PC-3 (cell line): Measurements from ENCODE around the gene GALNT14. TPM values are rescaled to one million over a fixed set of nuclear protein-coding genes. Genes with fewer than 3 reads are reported as not detected.

Experiments used
- ATAC-seq: fragments of 200-7000 bp; cut with Tn5 transposase; 2 replicates; pipeline ENCODE4 v1.9.1; 2020; ENCODE audit warnings: mild to moderate bottlenecking, moderate library complexity
- BruUV-seq: library from RNA; stranded (reverse); fragments of 400-500 nt; replicated peaks from 2 replicates; lab custom pipeline; 2021; lab: Mats Ljungman, UMichigan
- CTCF ChIA-PET: fragments of 300-600 bp; sonication (Branson Sonifier 250); formaldehyde crosslinking; loops from one replicate; lab custom pipeline; 2022; ENCODE audit warnings: antibody characterized with exemption; lab: Charles Lee
- POLR2A ChIA-PET: fragments of 300-600 bp; sonication (Branson Sonifier 250); formaldehyde crosslinking; loops from one replicate; lab custom pipeline; 2022; ENCODE audit warnings: antibody characterized with exemption; ENCODE audit not compliant: unreplicated experiment; lab: Charles Lee
- DNase-seq: peaks from one replicate; pipeline ENCODE4 v3.0.0-alpha.2; 2015
- H2AFZ ChIP-seq: fragments of 300-600 bp; sonication (generic); 2 replicates; pipeline ENCODE4 v1.6.0; 2016; ENCODE audit warnings: antibody characterized with exemption, low read length
- H3F3A ChIP-seq: fragments of 300-600 bp; sonication (generic); one replicate; pipeline ENCODE4 v1.6.0; 2017; ENCODE audit warnings: antibody characterized with exemption, low read length, control low read depth, mild to moderate bottlenecking; ENCODE audit not compliant: unreplicated experiment
- H3K27ac ChIP-seq: fragments of 300-600 bp; sonication (generic); 2 replicates; pipeline ENCODE4 v1.5.1; 2016; ENCODE audit warnings: mild to moderate bottlenecking, low read length
- H3K27me3 ChIP-seq: fragments of 300-600 bp; sonication (generic); 2 replicates; pipeline ENCODE4 v1.6.1; 2016; ENCODE audit warnings: low read length, mixed read lengths
- H3K36me3 ChIP-seq: fragments of 300-600 bp; sonication (generic); 2 replicates; pipeline ENCODE4 v1.6.1; 2016; ENCODE audit warnings: low read depth, mixed run types, low read length, mixed read lengths
- H3K4me1 ChIP-seq: fragments of 300-600 bp; sonication (generic); 2 replicates; pipeline ENCODE4 v1.5.1; 2016; ENCODE audit warnings: low read length; ENCODE audit not compliant: insufficient read depth
- H3K4me2 ChIP-seq: fragments of 300-600 bp; sonication (generic); 2 replicates; pipeline ENCODE4 v1.6.0; 2016; ENCODE audit warnings: low read length
- H3K4me3 ChIP-seq: fragments of 300-600 bp; sonication (generic); 2 replicates; pipeline ENCODE4 v1.5.1; 2016; ENCODE audit warnings: mild to moderate bottlenecking, low read length, mixed read lengths
- H3K79me2 ChIP-seq: fragments of 300-600 bp; sonication (generic); 2 replicates; pipeline ENCODE4 v1.6.1; 2017; ENCODE audit warnings: low read length, mixed read lengths
- H3K9ac ChIP-seq: fragments of 300-600 bp; sonication (generic); 2 replicates; pipeline ENCODE4 v1.6.0; 2016; ENCODE audit warnings: mild to moderate bottlenecking, low read length
- H3K9me2 ChIP-seq: fragments of 300-600 bp; sonication (generic); replicated peaks from 2 replicates; pipeline ENCODE4 v1.6.1; 2016; ENCODE audit warnings: mixed run types, low read length, mixed read lengths
- H3K9me3 ChIP-seq: fragments of 300-600 bp; sonication (generic); 2 replicates; pipeline ENCODE4 v1.6.1; 2016; ENCODE audit warnings: low read length, mixed read lengths
- H4K20me1 ChIP-seq: fragments of 300-600 bp; sonication (generic); 2 replicates; pipeline ENCODE4 v1.6.1; 2016; ENCODE audit warnings: low read length, mixed read lengths
- EZH2 ChIP-seq: fragments of 300-600 bp; sonication (generic); IDR thresholded peaks from one replicate; pipeline ENCODE4 v1.6.1; 2017; ENCODE audit warnings: antibody characterized with exemption, mild to moderate bottlenecking, low read length; ENCODE audit not compliant: unreplicated experiment
- EZH2phosphoT487 ChIP-seq: fragments of 300-600 bp; sonication (generic); IDR thresholded peaks from 2 replicates; pipeline ENCODE4 v1.6.1; 2018; ENCODE audit warnings: mild to moderate bottlenecking, antibody characterized with exemption, low read length, borderline replicate concordance
- intact Hi-C: fragments of 100-400 bp; cut with micrococcal nuclease; formaldehyde crosslinking; loops from 2 replicates; pipeline ENCODE4 v1.9.0; 2023
- total RNA-seq: library from RNA; depleted of rRNA; stranded (reverse); fragments of >200 nt; gene quantifications from 2 replicates; pipeline ENCODE4 v1.2.3, GENCODE V29; 2014
- TF ChIP-seq, protein P1 (sequence below): fragments of 300-600 bp; sonication (generic); conservative IDR thresholded peaks from 2 replicates; pipeline ENCODE4 v1.5.1; 2017; ENCODE audit warnings: antibody characterized with exemption, low read depth, mild to moderate bottlenecking, low read length

GALNT14 gene
- total RNA-seq, 1 experiment from 2014 or later, result 10.2 TPM

GRCh38 chr2:31125918-31126695, 12.1 kb downstream of the GALNT14 start:
- no peak overlapping the region for H3K9ac ChIP-seq
- H3K9me3 ChIP-seq, result no peaks in the 10 kb centered on the region
- peak; percentile 35 for DNase-seq
- H2AFZ ChIP-seq, result no peak overlapping the region
- no peaks in the 10 kb centered on the region for H4K20me1 ChIP-seq
- ChIA-PET CTCF (no interaction called here), POLR2A (no interaction called here)
- TF ChIP-seq EZH2 (no peak), EZH2phosphoT487 (no peak)
- TF ChIP-seq, protein P1, sequence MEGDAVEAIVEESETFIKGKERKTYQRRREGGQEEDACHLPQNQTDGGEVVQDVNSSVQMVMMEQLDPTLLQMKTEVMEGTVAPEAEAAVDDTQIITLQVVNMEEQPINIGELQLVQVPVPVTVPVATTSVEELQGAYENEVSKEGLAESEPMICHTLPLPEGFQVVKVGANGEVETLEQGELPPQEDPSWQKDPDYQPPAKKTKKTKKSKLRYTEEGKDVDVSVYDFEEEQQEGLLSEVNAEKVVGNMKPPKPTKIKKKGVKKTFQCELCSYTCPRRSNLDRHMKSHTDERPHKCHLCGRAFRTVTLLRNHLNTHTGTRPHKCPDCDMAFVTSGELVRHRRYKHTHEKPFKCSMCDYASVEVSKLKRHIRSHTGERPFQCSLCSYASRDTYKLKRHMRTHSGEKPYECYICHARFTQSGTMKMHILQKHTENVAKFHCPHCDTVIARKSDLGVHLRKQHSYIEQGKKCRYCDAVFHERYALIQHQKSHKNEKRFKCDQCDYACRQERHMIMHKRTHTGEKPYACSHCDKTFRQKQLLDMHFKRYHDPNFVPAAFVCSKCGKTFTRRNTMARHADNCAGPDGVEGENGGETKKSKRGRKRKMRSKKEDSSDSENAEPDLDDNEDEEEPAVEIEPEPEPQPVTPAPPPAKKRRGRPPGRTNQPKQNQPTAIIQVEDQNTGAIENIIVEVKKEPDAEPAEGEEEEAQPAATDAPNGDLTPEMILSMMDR, result no peak
- intact Hi-C loops, result no loop called here
- H3K4me3 ChIP-seq, result no peak overlapping the region
- H3K27ac ChIP-seq, result no peak overlapping the region
- BruUV-seq, result no TSS peak
- H3K36me3 ChIP-seq, result no peaks in the 10 kb centered on the region
- peak overlapping the region; percentile 29 for H3K4me2 ChIP-seq
- ATAC-seq, result no peak
- no peaks in the 10 kb centered on the region for H3F3A ChIP-seq
- peaks cover 10% of the 10 kb centered on the region; the same call in 1 of the 2 replicates for H3K4me1 ChIP-seq
- H3K27me3 ChIP-seq, result peaks cover 4% of the 10 kb centered on the region; the same call in 1 of the 2 replicates
- H3K9me2 ChIP-seq, result no peaks in the 10 kb centered on the region
- 0 out of 2 replicates have a peak, but pooled peaks cover 4% of the 10 kb centered on the region for H3K79me2 ChIP-seq

DNA sequence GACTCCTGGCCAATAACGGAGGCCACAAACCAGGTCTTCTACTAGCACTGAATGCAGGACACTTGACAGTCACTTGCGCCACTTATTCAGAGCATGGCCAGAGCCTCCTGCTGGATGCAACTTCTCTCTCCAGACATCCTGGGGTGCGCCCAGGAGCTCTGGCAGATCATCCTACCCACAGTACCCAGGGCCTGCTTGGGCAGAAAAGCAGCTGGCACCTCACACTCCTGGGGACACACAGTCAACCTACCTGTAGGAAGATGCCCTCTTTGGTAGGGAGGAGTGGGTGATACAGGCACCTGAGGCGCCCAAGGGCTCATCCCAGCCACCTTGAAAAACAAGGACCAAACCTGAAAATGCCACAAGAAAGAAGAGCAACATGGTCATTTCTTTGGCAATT, 13.3 kb downstream of the GALNT14 start:
- Histone ChIP-seq H3K36me3 (no peaks in the 10 kb centered on the region), H3K9me2 (no peaks in the 10 kb centered on the region), H3K27me3 (peaks cover 4% of the 10 kb centered on the region; the same call in 1 of the 2 replicates), H3K9me3 (no peaks in the 10 kb centered on the region), H3K27ac (no peak overlapping the region), H2AFZ (no peak overlapping the region), H3K79me2 (no peaks in the 10 kb centered on the region), H3F3A (no peaks in the 10 kb centered on the region), H3K4me3 (no peak overlapping the region), H3K4me2 (no peak overlapping the region), H3K9ac (no peak overlapping the region), H4K20me1 (no peaks in the 10 kb centered on the region), H3K4me1 (peaks cover 10% of the 10 kb centered on the region; the same call in 1 of the 2 replicates)
- no peak for DNase-seq
- ChIA-PET CTCF (no interaction called here), POLR2A (no interaction called here)
- TF ChIP-seq EZH2phosphoT487, result no peak
- TF ChIP-seq, protein P1, result no peak
- TF ChIP-seq EZH2, result no peak
- BruUV-seq, result no TSS peak
- no peak for ATAC-seq
- intact Hi-C loops, result no loop called here

- CTCF ChIA-PET, result no interaction called here
- H3K36me3 ChIP-seq, result no peaks in the 10 kb centered on the region
- H3K27ac ChIP-seq, result no peak overlapping the region
- no peaks in the 10 kb centered on the region for H3K79me2 ChIP-seq
- no peak overlapping the region for H2AFZ ChIP-seq
- no TSS peak for BruUV-seq
- no peaks in the 10 kb centered on the region for H4K20me1 ChIP-seq
- H3K9me3 ChIP-seq, result no peaks in the 10 kb centered on the region
- H3K9ac ChIP-seq, result no peak overlapping the region
- 0 out of 2 replicates have a peak, but pooled peaks cover 4% of the 10 kb centered on the region for H3K27me3 ChIP-seq
- peaks cover 10% of the 10 kb centered on the region; the same call in 1 of the 2 replicates for H3K4me1 ChIP-seq
- H3K9me2 ChIP-seq, result no peaks in the 10 kb centered on the region
- DNase-seq (no peak), ATAC-seq (no peak)
- no peak overlapping the region for H3K4me2 ChIP-seq
- intact Hi-C loops, result no loop called here
- no peaks in the 10 kb centered on the region for H3F3A ChIP-seq
- POLR2A ChIA-PET, result no interaction called here
- TF ChIP-seq EZH2 (no peak), EZH2phosphoT487 (no peak)
- TF ChIP-seq, protein P1, result no peak
- no peak overlapping the region for H3K4me3 ChIP-seq
Observed at GRCh38 chr2:31122133-31122532, 16.1 kb downstream of the GALNT14 start.
